VCaP (cell line): ENCODE results near the gene RHBDD2.
"Not testable (repeated sequence)": the region's sequence is repeated elsewhere in the genome, so short reads cannot be mapped to it uniquely, and the experiment has no call there.

Source experiments
- H3K27ac ChIP-seq: fragments of 450-650 bp; 2 replicates; pipeline ENCODE4 v1.5.1; 2017
- CTCF ChIP-seq: fragments of 450-650 bp; conservative IDR thresholded peaks from 2 replicates; pipeline ENCODE4 v1.5.1; 2017; ENCODE audit warnings: mild to moderate bottlenecking, moderate library complexity

RHBDD2 gene

GRCh38 chr7:75888464-75889222, 9.8 kb downstream of the RHBDD2 start:
- no peak for TF ChIP-seq CTCF
- H3K27ac ChIP-seq: no peak overlapping the region

- TF ChIP-seq CTCF: no peak
- no peak overlapping the region for H3K27ac ChIP-seq
Measured at GRCh38 chr7:75889223-75889825, 10.5 kb downstream of the RHBDD2 start.

GRCh38 chr7:75889826-75890225, 11.0 kb downstream of the RHBDD2 start:
- H3K27ac ChIP-seq: no peak overlapping the region
- TF ChIP-seq CTCF: no peak

DNA sequence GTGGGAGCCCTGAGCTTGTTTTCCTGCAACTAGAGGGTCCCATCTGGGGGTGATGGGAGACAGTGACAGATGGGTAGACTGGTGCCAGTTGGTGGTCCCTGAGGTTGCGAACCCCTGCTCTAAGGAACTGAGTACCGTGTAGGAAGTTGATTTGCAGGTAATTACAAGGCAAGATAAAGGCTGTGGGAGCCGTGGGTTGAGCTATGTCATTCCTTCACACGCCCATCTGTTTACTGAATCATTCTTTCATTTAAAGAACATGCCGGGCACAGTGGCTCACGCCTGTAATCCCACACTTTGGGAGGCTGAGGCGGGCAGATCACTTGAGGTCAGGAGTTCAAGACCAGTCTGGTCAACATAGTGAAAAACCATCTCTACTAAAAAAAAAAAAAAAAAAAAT, 12.4 kb downstream of the RHBDD2 start:
- not testable (repeated sequence) for H3K27ac ChIP-seq

DNA sequence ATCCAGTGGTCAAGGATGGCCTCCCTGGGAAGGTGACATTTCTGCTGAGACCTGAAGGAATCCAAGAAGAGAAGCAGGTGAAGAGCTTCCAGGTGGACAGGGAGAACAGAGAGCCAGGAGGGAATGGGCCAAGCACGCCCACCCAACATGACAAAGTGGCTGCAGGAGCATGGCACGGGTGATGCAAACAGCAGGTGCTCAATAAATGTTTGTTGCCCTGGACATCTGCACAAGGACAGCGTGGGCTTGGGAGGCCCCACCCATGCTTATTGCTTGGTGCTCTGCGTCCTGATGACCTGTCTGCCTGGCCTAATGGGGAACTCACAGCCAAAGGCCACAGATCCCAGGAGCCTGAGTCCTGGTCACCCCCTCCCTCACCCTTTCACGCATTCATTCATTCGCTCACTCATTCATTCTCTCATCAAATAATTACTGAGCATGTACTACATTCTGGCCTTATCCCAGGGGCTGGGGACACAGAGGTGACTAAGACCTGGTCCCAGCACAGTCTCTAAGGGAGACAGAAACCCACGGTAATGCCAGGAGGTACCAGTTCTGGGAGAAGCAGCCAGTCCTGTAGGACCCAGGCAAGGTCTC, 13.1 kb downstream of the RHBDD2 start:
- H3K27ac ChIP-seq: no peak overlapping the region
- TF ChIP-seq CTCF: no peak

DNA sequence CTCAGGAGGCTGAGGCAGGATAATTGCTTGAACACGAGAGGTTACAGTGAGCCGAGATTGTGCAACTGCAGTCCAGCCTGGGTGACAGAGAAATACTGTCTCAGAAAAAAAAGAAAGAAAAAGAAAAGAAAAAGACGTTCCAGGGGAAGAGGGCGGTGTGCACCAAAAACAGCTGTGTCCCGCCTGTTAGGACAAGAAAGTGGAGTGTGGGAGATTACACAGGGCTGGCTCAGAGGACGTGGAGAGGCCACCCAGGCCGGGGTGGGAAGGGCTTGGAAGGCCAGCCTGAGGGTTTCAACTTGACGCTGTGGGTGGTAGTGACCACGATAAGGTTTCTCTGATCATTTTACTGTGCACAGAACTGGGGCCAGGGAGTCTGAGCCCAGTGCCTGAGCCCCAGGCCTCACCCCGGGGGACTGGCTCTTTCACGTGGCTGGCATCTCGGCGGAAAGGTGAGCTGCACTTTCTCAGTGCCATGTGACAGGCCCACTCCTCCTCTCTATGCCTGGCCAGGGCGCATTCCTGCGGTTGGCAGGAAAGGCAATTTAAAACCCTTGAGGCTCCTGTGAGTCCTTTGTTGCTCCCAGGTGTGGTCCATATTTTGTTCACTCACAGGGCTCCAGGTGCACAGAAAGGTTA, 13.9 kb downstream of the RHBDD2 start:
- no peak overlapping the region for H3K27ac ChIP-seq

DNA sequence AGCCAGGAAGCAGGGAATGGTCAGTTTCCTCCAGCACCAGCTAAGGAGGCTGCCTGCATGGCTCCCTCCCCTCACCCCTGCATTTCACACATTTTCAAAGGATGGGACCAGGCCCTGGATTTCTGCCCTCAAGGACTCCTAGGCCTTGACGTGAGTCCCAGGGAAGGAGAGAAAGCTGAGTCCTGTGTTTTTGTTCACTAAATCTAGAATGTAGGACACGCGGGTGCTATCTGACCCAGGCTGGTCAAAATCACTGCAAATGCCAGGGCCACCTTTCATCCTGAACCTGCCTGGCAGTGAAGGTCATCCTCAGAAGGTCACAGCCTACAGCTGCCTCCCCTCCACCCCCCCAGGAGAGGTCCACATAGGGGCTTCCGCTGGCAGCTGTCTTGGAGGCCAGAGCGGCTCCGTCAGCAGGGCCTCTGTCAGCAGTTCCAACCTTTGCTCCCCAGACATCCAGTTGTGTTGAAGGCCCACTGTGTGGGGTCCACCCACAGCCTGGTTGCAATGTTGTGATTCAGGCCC, 18.0 kb downstream of the RHBDD2 start:
- no peak for TF ChIP-seq CTCF
- no peak overlapping the region for H3K27ac ChIP-seq

More for the DNA sequence above, 13.9 kb downstream of the RHBDD2 start:
- no peak for TF ChIP-seq CTCF
